HCT116 (cell line): ENCODE results near the gene PGRMC2.

Experiments
- EZH2 ChIP-seq: fragments of 200-600 bp; sonication (generic); IDR thresholded peaks from 2 replicates; pipeline ENCODE4 v1.6.1; 2017; ENCODE audit warnings: antibody characterized with exemption, mixed run types
- JUND ChIP-seq: IDR thresholded peaks from 2 replicates; pipeline ENCODE4 v1.6.1; 2012
- POLR2A ChIP-seq: IDR thresholded peaks from 2 replicates; pipeline ENCODE4 v1.7.0; 2011; ENCODE audit warnings: borderline replicate concordance; ENCODE audit not compliant: insufficient read depth, insufficient read length; ENCODE audit errors: extremely low read depth
- POLR2AphosphoS5 ChIP-seq: IDR thresholded peaks from 2 replicates; pipeline ENCODE4 v1.6.1; 2011; ENCODE audit warnings: mild to moderate bottlenecking, low read depth, low read length, moderate library complexity
- TCF7L2 ChIP-seq: IDR thresholded peaks from 2 replicates; pipeline ENCODE4 v1.7.0; 2011; ENCODE audit warnings: borderline replicate concordance, inconsistent platforms; ENCODE audit not compliant: insufficient read depth, insufficient read length; ENCODE audit errors: extremely low read depth
- ZNF274 ChIP-seq: fragments of 200-500 bp; sonication (Bioruptor generic); IDR thresholded peaks from 2 replicates; pipeline ENCODE4 v1.6.1; 2014; ENCODE audit warnings: mild to moderate bottlenecking, low read depth, low read length, inconsistent platforms
- TF ChIP-seq, protein P1 (sequence below), 3 experiments: fragments of 200-600 bp in 1 of 3; sonication (generic) in 1 of 3; IDR thresholded peaks in 2 of 3; conservative IDR thresholded peaks in 1 of 3; 2 replicates each; pipeline ENCODE4 v1.5.1; 2012 to 2017; ENCODE audit warnings: low read depth in 2 of 3, low read length in 2 of 3, antibody characterized with exemption in 1 of 3, borderline replicate concordance in 1 of 3, control low read depth in 1 of 3, mild to moderate bottlenecking in 1 of 3, mixed read lengths in 1 of 3, mixed run types in 1 of 3, moderate library complexity in 1 of 3; ENCODE audit not compliant: insufficient read depth in 1 of 3
- TF ChIP-seq, protein P2 (sequence below): IDR thresholded peaks from 2 replicates; pipeline ENCODE4 v1.6.1; 2012; ENCODE audit warnings: low read depth
- TF ChIP-seq, protein P3 (sequence below): IDR thresholded peaks from 2 replicates; pipeline ENCODE4 v1.6.1; 2012

DNA sequence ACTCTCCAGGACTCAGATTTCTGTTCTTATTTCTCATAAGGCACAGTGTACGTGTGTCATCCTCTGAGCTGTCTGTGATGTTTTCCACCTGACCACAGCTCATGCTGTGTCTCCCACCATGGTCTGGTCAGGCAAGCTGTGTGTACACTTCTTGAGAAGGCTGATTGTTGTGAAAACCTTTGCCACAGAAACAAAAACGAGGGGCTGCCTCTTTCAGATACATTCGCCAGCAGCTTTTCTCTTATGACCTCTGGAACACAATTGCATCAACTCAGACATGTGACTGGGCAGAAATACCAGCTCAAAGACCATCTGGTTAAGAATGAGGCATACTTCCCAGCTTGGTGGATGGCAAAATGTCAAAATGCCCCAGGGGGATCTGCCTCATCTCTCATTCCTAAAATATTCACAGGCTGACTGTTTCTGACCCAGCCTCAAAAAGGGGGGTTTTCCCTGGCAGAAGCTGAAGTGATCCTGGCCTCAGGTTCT, 46.1 kb downstream of the PGRMC2 start:
- TF ChIP-seq, protein P1, sequence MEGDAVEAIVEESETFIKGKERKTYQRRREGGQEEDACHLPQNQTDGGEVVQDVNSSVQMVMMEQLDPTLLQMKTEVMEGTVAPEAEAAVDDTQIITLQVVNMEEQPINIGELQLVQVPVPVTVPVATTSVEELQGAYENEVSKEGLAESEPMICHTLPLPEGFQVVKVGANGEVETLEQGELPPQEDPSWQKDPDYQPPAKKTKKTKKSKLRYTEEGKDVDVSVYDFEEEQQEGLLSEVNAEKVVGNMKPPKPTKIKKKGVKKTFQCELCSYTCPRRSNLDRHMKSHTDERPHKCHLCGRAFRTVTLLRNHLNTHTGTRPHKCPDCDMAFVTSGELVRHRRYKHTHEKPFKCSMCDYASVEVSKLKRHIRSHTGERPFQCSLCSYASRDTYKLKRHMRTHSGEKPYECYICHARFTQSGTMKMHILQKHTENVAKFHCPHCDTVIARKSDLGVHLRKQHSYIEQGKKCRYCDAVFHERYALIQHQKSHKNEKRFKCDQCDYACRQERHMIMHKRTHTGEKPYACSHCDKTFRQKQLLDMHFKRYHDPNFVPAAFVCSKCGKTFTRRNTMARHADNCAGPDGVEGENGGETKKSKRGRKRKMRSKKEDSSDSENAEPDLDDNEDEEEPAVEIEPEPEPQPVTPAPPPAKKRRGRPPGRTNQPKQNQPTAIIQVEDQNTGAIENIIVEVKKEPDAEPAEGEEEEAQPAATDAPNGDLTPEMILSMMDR (IDR thresholded peaks at IDR 0.05 in 2 of 3, conservative IDR thresholded peaks at IDR 0.05 in 1 of 3; ENCODE audit: borderline replicate concordance in 1 of 3, insufficient read depth in 1 of 3, low read depth in 2 of 3, low read length in 2 of 3), result no peak
- TF ChIP-seq, protein P2, sequence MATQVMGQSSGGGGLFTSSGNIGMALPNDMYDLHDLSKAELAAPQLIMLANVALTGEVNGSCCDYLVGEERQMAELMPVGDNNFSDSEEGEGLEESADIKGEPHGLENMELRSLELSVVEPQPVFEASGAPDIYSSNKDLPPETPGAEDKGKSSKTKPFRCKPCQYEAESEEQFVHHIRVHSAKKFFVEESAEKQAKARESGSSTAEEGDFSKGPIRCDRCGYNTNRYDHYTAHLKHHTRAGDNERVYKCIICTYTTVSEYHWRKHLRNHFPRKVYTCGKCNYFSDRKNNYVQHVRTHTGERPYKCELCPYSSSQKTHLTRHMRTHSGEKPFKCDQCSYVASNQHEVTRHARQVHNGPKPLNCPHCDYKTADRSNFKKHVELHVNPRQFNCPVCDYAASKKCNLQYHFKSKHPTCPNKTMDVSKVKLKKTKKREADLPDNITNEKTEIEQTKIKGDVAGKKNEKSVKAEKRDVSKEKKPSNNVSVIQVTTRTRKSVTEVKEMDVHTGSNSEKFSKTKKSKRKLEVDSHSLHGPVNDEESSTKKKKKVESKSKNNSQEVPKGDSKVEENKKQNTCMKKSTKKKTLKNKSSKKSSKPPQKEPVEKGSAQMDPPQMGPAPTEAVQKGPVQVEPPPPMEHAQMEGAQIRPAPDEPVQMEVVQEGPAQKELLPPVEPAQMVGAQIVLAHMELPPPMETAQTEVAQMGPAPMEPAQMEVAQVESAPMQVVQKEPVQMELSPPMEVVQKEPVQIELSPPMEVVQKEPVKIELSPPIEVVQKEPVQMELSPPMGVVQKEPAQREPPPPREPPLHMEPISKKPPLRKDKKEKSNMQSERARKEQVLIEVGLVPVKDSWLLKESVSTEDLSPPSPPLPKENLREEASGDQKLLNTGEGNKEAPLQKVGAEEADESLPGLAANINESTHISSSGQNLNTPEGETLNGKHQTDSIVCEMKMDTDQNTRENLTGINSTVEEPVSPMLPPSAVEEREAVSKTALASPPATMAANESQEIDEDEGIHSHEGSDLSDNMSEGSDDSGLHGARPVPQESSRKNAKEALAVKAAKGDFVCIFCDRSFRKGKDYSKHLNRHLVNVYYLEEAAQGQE, result no peak
- TF ChIP-seq, protein P3, sequence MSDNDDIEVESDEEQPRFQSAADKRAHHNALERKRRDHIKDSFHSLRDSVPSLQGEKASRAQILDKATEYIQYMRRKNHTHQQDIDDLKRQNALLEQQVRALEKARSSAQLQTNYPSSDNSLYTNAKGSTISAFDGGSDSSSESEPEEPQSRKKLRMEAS, result no peak
- TF ChIP-seq ZNF274 (no peak), POLR2A (no peak), POLR2AphosphoS5 (no peak), TCF7L2 (no peak), EZH2 (no peak), JUND (no peak)
